ENCODE data around the gene MFAP2.

MFAP2 gene

DNA sequence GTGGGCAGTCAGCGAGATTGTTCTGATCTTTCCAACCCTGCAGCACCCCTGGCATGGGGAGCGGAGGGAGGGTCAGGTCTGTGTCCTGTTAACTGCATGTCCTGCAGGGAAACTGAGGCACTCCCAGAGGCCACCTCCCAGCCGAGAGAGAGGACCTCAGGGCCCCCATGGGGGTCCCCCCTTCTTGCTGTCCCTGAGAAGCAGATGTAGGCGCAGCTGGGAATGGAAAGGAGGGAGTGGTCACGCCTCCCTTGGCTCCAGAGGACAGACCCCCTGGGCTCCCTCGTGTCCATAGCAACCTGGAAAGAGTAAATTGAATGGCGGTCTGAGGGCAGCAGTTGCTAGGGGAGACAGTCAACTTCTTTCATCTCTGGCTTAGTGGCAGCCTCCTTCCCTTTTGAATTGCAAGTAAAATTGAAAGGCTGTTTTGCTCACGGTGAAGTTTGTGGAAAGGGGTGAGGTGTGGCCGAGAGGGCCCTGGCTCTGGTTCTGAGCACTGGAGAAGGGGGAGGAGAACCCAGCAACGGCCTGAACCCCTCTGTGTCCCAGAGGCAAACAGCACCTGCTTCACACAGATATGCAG is 53.8 kb downstream of the MFAP2 start:
- peak; percentile 23 for DNase-seq

DNA sequence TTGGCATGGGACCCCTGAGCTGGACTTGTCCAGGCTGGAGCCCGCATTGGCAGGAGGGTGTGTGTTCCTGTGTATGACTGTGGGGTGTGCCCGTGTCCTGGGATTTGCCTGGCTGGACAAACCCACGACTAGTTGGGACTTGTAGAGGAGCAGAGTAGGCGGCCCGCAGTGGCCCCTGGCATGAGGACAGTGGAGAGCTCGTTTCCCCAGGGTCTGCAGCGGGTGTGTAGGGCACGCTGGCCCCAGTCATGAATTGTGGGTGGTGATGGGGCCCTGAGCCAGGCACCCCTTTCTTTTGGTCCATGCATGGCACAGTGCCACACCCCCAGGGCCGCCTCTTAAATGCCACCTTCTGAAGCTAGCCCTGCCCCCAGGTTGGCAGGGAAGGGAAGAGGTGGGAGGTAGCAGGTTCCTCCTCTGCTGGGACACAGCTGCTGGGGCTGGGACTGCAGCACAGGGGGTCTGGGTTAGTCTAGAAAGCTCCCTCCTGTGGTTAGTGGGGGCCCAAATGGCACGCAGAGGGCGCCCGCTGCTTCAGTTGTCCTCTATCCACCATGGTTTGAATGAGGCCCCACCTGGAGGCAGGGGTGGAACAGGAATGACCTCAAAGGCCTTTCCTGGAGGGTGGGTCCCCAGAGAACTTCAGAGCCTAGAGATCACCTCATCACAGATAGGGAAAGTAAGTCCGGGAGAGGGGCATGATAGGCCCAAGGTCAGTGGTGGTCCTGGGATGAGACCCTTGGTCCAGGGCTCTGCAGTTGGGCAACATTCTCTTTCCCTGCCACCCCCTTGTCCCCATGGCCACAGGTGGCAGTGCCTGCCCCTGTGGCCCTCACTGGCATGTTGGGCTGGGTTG is 54.6 kb downstream of the MFAP2 start:
- no peak for DNase-seq

DNA sequence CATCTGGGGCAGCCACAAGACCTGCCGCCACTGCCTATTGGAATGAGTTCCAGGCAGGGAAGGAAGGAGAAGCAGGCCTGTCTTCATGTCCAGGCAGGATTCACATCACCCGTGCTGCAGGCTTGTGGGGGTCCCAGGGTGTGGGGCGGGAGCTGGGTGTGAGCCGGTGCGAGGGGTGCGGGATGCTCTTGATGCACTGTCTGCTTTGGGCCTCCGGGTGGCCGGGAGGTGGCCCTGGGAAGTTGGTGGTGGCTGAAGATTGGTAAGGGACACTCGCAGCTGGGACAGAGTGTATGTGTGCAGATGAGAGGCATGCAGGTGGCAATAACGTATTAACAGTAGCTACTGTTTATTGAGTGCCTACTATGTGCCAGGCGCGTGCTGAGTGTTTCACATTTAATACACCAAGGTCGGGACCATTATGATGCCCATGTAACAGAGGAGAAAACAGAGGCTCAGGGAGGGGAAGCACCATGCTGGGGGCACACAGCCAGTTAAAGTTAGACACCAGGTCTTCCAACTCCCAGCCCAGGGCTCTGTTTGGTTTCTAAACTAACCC is 55.4 kb downstream of the MFAP2 start:
- DNase-seq = no peak

All from NCI-H1436 (cell line).